ENCODE data around the gene A1BG. TPM values are rescaled to one million over a fixed set of nuclear protein-coding genes. Genes with fewer than 3 reads are reported as not detected.

A1BG gene
- total RNA-seq, 2 donors from 2014 or later, result 45.5 to 52.6 TPM

DNA sequence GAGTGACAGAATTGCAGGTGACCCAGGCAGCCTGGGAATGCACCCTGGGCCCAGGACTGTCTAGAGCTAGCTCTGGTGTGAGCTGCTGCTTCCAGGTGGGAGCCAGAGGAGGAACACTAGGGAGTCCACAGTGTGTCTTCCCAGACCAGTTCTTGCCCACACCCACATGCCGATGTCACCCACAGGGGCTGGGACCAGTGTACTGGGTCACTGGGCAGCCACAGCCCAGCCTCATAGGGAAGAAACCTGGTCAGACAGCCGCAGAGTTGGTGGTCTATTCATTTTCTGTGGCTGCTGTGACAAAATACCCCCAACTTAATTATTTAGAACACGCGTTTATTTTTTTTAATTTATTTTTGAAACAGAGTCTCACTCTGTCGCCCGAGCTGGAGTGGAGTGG lies 45.3 kb upstream of the A1BG start:
- Histone ChIP-seq H3K27ac (no peak overlapping the region), H3K27me3 (peaks cover 6 to 12% of the 10 kb centered on the region in 2 donors), H3K36me3 (peaks cover 16% of the 10 kb centered on the region), H3K4me1 (peaks cover 0 to 27% of the 10 kb centered on the region in 2 donors), H3K9me3 (no peaks in the 10 kb centered on the region), H3K4me3 (no peak overlapping the region)
- no peak for DNase-seq (ENCODE audit: low spot score)
- TF ChIP-seq CTCF (IDR thresholded peaks at IDR 0.05), result no peak

GRCh38 chr19:58398087-58398486 lies 44.8 kb upstream of the A1BG start:
- Histone ChIP-seq H3K36me3 (peaks cover 21% of the 10 kb centered on the region), H3K27ac (no peak overlapping the region), H3K4me3 (no peak overlapping the region), H3K27me3 (peaks cover 6 to 12% of the 10 kb centered on the region in 2 donors), H3K4me1 (peaks cover 0 to 27% of the 10 kb centered on the region in 2 donors), H3K9me3 (no peaks in the 10 kb centered on the region)
- DNase-seq (ENCODE audit: low spot score), result no peak
- no peak for TF ChIP-seq CTCF (IDR thresholded peaks at IDR 0.05)

DNA sequence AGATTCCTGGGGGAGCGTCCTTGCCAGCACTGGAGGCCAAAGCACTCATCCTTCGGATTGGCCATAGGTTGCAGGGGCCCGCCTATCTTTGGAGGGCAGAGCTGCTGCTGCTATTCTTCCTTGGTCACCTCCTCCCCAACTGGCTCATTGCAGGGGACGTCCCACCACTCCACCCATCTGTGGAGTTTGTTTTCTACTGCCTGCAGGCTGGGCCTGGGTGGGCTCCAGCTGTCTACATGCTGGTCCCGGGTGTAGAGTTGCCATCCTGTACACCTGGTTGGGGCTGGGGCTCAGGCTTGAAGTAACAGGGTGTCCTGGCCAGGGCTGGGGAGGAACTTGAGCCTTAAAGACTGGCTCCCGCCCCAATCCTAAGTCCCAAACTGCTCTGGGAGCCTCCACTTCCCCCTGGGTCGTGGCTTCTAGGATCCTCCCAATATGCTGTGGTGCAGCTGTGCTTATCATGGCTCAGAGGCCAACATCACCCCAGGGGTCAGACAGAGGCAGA lies 44.3 kb upstream of the A1BG start:
- Histone ChIP-seq H3K36me3 (peaks cover 26% of the 10 kb centered on the region), H3K4me3 (no peak overlapping the region), H3K27ac (no peak overlapping the region), H3K27me3 (peaks cover 6 to 12% of the 10 kb centered on the region in 2 donors), H3K4me1 (peaks cover 0 to 27% of the 10 kb centered on the region in 2 donors), H3K9me3 (no peaks in the 10 kb centered on the region)
- no peak for TF ChIP-seq CTCF (IDR thresholded peaks at IDR 0.05)
- no peak for DNase-seq (ENCODE audit: low spot score)

DNA sequence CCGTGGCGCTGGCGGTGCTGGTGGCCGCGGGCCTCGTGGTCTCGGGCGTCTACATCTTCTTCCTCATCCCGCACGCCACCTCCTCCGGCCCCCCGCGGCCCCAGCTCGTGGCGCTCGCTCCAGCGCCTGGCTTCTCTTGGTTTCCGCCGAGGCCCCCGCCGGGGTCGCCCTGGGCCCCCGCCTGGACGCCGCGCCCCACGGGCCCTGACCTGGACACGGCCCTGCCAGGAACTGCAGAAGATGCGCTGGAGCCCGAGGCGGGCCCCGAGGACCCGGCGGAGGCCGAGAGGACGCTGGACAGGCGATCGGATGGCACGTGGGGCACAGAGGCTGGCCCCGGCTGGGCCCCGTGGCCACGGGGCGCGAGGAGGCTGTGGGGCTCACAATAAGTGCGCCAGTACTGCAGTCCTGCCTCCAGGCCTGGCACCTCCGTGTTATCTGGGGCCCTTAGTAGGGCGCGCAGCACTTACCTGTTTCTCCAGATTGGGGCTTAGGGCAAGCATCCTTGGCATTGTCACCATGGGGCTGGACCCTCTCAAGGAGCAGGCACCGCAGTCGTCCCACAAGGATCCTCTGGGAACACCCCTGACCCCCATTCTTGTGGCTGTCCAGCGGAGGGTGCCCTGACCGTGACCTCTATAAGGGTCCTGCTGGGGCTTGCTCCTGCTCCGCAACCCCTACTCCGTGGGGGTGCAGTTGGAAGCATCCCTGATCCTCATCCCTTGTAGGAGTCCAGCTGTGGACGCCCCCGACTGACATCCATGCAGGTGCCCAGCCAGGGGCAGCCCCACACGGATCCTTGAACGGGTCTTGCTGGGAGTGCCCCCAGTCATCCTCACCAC lies 43.6 kb upstream of the A1BG start:
- peaks cover 26% of the 10 kb centered on the region for H3K36me3 ChIP-seq
- peaks cover 0 to 24% of the 10 kb centered on the region in 2 donors for H3K4me1 ChIP-seq
- H3K4me3 ChIP-seq, result peak overlapping the region in 1 of 2 donors; percentile 21
- H3K9me3 ChIP-seq, result no peaks in the 10 kb centered on the region
- TF ChIP-seq CTCF (IDR thresholded peaks at IDR 0.05), result no peak
- DNase-seq (ENCODE audit: low spot score), result no peak
- no peak overlapping the region for H3K27ac ChIP-seq
- peaks cover 6 to 12% of the 10 kb centered on the region in 2 donors for H3K27me3 ChIP-seq

DNA sequence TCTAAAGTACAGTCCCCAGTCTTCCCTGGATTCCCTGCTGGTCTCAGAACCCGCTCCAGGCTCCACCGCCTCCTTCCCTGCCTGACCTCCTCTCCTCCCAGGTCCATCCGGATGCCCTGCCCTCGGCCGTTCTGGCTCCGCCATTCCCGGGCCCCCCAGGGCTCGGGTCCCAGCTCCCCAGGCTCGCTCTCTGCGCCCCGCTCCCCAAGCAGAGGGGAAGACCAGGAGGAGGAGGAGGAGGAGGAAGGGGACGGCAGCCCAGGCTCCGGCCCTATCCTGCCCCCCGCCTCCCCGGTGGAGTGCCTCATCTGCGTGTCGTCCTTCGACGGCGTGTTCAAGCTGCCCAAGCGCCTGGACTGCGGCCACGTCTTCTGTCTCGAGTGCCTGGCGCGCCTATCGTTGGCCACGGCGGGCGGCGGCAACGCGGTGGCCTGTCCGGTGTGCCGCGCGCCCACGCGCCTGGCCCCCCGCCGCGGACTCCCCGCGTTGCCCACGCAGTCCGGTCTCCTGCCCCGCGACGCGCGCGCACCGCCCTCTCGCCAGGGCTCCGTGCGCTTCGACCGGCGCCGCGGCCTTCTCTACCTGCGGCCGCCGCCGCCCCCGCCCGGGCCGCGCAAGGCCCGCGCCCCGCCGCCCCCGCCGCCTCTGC lies 42.8 kb upstream of the A1BG start:
- Histone ChIP-seq H3K9me3 (no peaks in the 10 kb centered on the region), H3K27me3 (peaks cover 6 to 12% of the 10 kb centered on the region in 2 donors), H3K4me1 (peaks cover 0 to 21% of the 10 kb centered on the region in 2 donors), H3K36me3 (peaks cover 30% of the 10 kb centered on the region), H3K27ac (no peak overlapping the region), H3K4me3 (peak overlapping the region in 1 of 2 donors; percentile 21)
- DNase-seq (ENCODE audit: low spot score), result no peak
- no peak for TF ChIP-seq CTCF (IDR thresholded peaks at IDR 0.05)

All from right atrium auricular region (tissue), 2 donors.